ENCODE results near the gene SYCP2. TPM values are rescaled to one million over a fixed set of nuclear protein-coding genes. Genes with fewer than 3 reads are reported as not detected.

The SYCP2 gene
- total RNA-seq, 1 donor from 2014 or later, result 1.6 TPM

- no peak overlapping the region for H3K27ac Mint-ChIP-seq
- H3K27me3 Mint-ChIP-seq, result no peaks in the 10 kb centered on the region
- no peak for DNase-seq (ENCODE audit: extremely low spot score, unreplicated experiment)
- H3K9me3 Mint-ChIP-seq, result no peaks in the 10 kb centered on the region
- H3K4me1 Mint-ChIP-seq (ENCODE audit: unreplicated experiment), result no peaks in the 10 kb centered on the region
- H3K4me3 Mint-ChIP-seq, result no peak overlapping the region
- TF ChIP-seq CTCF (conservative IDR thresholded peaks at IDR 0.05), result no peak
- H3K36me3 Mint-ChIP-seq, result no peaks in the 10 kb centered on the region
Measured at GRCh38 chr20:59912609-59913008, 20.8 kb downstream of the SYCP2 start.

- Mint-ChIP-seq H3K4me3 (no peak overlapping the region), H3K4me1 (ENCODE audit: unreplicated experiment) (no peaks in the 10 kb centered on the region)
Measured at GRCh38 chr20:59911041-59911440, 22.4 kb downstream of the SYCP2 start.

GRCh38 chr20:59908855-59909254 lies 24.6 kb downstream of the SYCP2 start:
- TF ChIP-seq CTCF (conservative IDR thresholded peaks at IDR 0.05), result no peak
- peaks cover 13% of the 10 kb centered on the region for H3K27me3 Mint-ChIP-seq
- H3K4me1 Mint-ChIP-seq (ENCODE audit: unreplicated experiment), result no peaks in the 10 kb centered on the region
- no peak overlapping the region for H3K4me3 Mint-ChIP-seq
- no peaks in the 10 kb centered on the region for H3K36me3 Mint-ChIP-seq
- no peak for DNase-seq (ENCODE audit: extremely low spot score, unreplicated experiment)
- H3K27ac Mint-ChIP-seq, result no peak overlapping the region
- no peaks in the 10 kb centered on the region for H3K9me3 Mint-ChIP-seq

More at GRCh38 chr20:59911041-59911440, 22.4 kb downstream of the SYCP2 start:
- peaks cover 3% of the 10 kb centered on the region for H3K27me3 Mint-ChIP-seq
- H3K36me3 Mint-ChIP-seq, result no peaks in the 10 kb centered on the region
- no peak for DNase-seq (ENCODE audit: extremely low spot score, unreplicated experiment)
- no peak for TF ChIP-seq CTCF (conservative IDR thresholded peaks at IDR 0.05)
- no peaks in the 10 kb centered on the region for H3K9me3 Mint-ChIP-seq
- H3K27ac Mint-ChIP-seq, result no peak overlapping the region

- Mint-ChIP-seq H3K27ac (no peak overlapping the region), H3K36me3 (no peaks in the 10 kb centered on the region), H3K4me1 (ENCODE audit: unreplicated experiment) (no peaks in the 10 kb centered on the region), H3K4me3 (no peak overlapping the region), H3K27me3 (peaks cover 19% of the 10 kb centered on the region), H3K9me3 (no peaks in the 10 kb centered on the region)
- DNase-seq (ENCODE audit: extremely low spot score, unreplicated experiment), result no peak
- no peak for TF ChIP-seq CTCF (conservative IDR thresholded peaks at IDR 0.05)
Measured at GRCh38 chr20:59903621-59904020, 29.8 kb downstream of the SYCP2 start.

- H3K27me3 Mint-ChIP-seq, result peaks cover 19% of the 10 kb centered on the region
- no peaks in the 10 kb centered on the region for H3K9me3 Mint-ChIP-seq
- TF ChIP-seq CTCF (conservative IDR thresholded peaks at IDR 0.05), result no peak
- no peaks in the 10 kb centered on the region for H3K36me3 Mint-ChIP-seq
- no peak for DNase-seq (ENCODE audit: extremely low spot score, unreplicated experiment)
- H3K4me1 Mint-ChIP-seq (ENCODE audit: unreplicated experiment), result no peaks in the 10 kb centered on the region
- no peak overlapping the region for H3K27ac Mint-ChIP-seq
- no peak overlapping the region for H3K4me3 Mint-ChIP-seq
Measured at GRCh38 chr20:59902470-59902869, 31.0 kb downstream of the SYCP2 start.

- Mint-ChIP-seq H3K9me3 (no peaks in the 10 kb centered on the region), H3K27ac (no peak overlapping the region), H3K4me1 (ENCODE audit: unreplicated experiment) (no peaks in the 10 kb centered on the region), H3K36me3 (no peaks in the 10 kb centered on the region), H3K4me3 (no peak overlapping the region), H3K27me3 (peaks cover 5% of the 10 kb centered on the region)
- no peak for DNase-seq (ENCODE audit: extremely low spot score, unreplicated experiment)
- no peak for TF ChIP-seq CTCF (conservative IDR thresholded peaks at IDR 0.05)
Measured at GRCh38 chr20:59895908-59896307, 37.5 kb downstream of the SYCP2 start.
